HL-60 (cell line): ENCODE data around the gene MMP8.

ENCODE experiments used
- DNase-seq, 2 experiments: peaks; one replicate each; pipeline ENCODE4 v3.0.0-alpha.2; 2010 to 2020; ENCODE audit warnings: low read depth in 1 of 2, low spot score in 1 of 2
- H3K27ac ChIP-seq: fragments of 250-450 bp; sonication (Bioruptor Pico); replicated peaks from 2 replicates; pipeline ENCODE4 v1.5.1; 2020; ENCODE audit warnings: mild to moderate bottlenecking, moderate library complexity
- H3K27me3 ChIP-seq: fragments of 250-450 bp; sonication (Bioruptor Pico); 2 replicates; pipeline ENCODE4 v1.5.1; 2021; ENCODE audit warnings: mild to moderate bottlenecking, moderate library complexity; ENCODE audit not compliant: insufficient read depth, poor library complexity, severe bottlenecking
- H3K4me3 ChIP-seq: replicated peaks from 2 replicates; pipeline ENCODE4 v1.5.1; 2011; ENCODE audit warnings: mild to moderate bottlenecking, control low read depth, low read length; ENCODE audit not compliant: insufficient read depth
- GABPA ChIP-seq: IDR thresholded peaks from 2 replicates; pipeline ENCODE4 v1.6.1; 2012; ENCODE audit warnings: low read depth
- POLR2AphosphoS5 ChIP-seq: IDR thresholded peaks from 2 replicates; pipeline ENCODE4 v1.6.1; 2012; ENCODE audit warnings: low read depth
- SPI1 ChIP-seq: IDR thresholded peaks from 2 replicates; pipeline ENCODE4 v1.6.1; 2012; ENCODE audit warnings: low read depth, mild to moderate bottlenecking, borderline replicate concordance
- long read RNA-seq: library from polyadenylated mRNA; unstranded; transcript quantifications from one replicate; pipeline ENCODE4 v2.0.0, GENCODE V29; 2020
- TF ChIP-seq, protein P1 (sequence below): IDR thresholded peaks from one replicate; pipeline ENCODE4 v1.5.1; 2011; ENCODE audit warnings: low read length, control low read depth, inconsistent platforms; ENCODE audit not compliant: insufficient read depth
- TF ChIP-seq, protein P2 (sequence below): IDR thresholded peaks from 2 replicates; pipeline ENCODE4 v1.6.1; 2012; ENCODE audit warnings: low read depth; ENCODE audit not compliant: insufficient replicate concordance

MMP8 gene, protein sequence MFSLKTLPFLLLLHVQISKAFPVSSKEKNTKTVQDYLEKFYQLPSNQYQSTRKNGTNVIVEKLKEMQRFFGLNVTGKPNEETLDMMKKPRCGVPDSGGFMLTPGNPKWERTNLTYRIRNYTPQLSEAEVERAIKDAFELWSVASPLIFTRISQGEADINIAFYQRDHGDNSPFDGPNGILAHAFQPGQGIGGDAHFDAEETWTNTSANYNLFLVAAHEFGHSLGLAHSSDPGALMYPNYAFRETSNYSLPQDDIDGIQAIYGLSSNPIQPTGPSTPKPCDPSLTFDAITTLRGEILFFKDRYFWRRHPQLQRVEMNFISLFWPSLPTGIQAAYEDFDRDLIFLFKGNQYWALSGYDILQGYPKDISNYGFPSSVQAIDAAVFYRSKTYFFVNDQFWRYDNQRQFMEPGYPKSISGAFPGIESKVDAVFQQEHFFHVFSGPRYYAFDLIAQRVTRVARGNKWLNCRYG
- long read RNA-seq = 0 reads

- TF ChIP-seq, protein P1, sequence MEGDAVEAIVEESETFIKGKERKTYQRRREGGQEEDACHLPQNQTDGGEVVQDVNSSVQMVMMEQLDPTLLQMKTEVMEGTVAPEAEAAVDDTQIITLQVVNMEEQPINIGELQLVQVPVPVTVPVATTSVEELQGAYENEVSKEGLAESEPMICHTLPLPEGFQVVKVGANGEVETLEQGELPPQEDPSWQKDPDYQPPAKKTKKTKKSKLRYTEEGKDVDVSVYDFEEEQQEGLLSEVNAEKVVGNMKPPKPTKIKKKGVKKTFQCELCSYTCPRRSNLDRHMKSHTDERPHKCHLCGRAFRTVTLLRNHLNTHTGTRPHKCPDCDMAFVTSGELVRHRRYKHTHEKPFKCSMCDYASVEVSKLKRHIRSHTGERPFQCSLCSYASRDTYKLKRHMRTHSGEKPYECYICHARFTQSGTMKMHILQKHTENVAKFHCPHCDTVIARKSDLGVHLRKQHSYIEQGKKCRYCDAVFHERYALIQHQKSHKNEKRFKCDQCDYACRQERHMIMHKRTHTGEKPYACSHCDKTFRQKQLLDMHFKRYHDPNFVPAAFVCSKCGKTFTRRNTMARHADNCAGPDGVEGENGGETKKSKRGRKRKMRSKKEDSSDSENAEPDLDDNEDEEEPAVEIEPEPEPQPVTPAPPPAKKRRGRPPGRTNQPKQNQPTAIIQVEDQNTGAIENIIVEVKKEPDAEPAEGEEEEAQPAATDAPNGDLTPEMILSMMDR = no peak
- no peak for TF ChIP-seq POLR2AphosphoS5
- TF ChIP-seq, protein P2, sequence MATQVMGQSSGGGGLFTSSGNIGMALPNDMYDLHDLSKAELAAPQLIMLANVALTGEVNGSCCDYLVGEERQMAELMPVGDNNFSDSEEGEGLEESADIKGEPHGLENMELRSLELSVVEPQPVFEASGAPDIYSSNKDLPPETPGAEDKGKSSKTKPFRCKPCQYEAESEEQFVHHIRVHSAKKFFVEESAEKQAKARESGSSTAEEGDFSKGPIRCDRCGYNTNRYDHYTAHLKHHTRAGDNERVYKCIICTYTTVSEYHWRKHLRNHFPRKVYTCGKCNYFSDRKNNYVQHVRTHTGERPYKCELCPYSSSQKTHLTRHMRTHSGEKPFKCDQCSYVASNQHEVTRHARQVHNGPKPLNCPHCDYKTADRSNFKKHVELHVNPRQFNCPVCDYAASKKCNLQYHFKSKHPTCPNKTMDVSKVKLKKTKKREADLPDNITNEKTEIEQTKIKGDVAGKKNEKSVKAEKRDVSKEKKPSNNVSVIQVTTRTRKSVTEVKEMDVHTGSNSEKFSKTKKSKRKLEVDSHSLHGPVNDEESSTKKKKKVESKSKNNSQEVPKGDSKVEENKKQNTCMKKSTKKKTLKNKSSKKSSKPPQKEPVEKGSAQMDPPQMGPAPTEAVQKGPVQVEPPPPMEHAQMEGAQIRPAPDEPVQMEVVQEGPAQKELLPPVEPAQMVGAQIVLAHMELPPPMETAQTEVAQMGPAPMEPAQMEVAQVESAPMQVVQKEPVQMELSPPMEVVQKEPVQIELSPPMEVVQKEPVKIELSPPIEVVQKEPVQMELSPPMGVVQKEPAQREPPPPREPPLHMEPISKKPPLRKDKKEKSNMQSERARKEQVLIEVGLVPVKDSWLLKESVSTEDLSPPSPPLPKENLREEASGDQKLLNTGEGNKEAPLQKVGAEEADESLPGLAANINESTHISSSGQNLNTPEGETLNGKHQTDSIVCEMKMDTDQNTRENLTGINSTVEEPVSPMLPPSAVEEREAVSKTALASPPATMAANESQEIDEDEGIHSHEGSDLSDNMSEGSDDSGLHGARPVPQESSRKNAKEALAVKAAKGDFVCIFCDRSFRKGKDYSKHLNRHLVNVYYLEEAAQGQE = no peak
- TF ChIP-seq SPI1 = no peak
- no peak for TF ChIP-seq GABPA
- Histone ChIP-seq H3K27me3 (no peaks in the 10 kb centered on the region), H3K27ac (no peak within 1 kb of the TSS), H3K4me3 (no peak within 1 kb of the TSS)
- DNase-seq = no peak
These were observed at the start of gene MMP8 for GRCh38 chr11:102724904-102725500. Gene MMP8, minus strand, starts transcription at chr11:102724954. Its CDS starts 99 bp downstream, at chr11:102724855.

DNA sequence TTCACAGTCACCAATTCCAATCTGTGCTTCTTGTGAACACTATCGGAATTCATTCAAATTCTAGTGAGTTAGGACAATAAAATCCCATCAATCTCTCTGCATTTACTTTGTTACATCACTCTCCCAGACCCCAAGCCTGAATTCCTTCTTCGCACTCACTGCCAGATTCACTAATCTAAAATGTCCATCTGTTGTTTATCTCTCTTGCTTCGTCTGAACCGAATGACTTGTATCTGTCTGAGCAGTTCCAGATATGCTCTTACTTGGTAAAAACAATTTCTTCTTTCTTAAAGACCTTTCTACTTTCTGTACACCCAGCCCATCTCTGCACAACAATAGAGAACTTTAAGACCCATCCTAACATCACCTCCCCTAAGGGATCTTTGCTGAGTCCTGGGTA, 48.6 kb upstream of the MMP8 start:
- no peak overlapping the region for H3K4me3 ChIP-seq
- DNase-seq = no peak
- H3K27me3 ChIP-seq = no peaks in the 10 kb centered on the region
- no peak overlapping the region for H3K27ac ChIP-seq
- no peak for TF ChIP-seq POLR2AphosphoS5

DNA sequence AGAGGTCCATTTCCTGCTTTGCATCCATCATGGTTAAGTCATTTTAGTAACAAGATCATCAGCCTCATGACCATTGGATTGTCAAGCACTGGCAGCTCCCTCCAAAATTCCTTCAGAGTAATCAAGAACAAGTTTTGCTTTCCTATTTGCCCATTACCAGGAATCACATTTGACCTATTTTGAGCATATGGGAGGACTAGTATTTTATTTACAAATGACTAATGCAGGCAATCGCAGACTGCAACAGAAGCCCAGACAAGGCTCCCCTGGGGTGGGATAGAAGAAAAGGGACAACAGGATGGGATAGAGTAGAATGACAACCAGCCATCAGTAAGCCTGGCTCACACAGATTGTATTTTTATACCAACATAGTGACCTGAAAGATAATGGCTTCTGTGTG, 46.6 kb upstream of the MMP8 start:
- TF ChIP-seq, protein P2 = no peak
- TF ChIP-seq POLR2AphosphoS5 = no peak
- TF ChIP-seq GABPA = no peak
- TF ChIP-seq, protein P1 = no peak
- TF ChIP-seq SPI1 = no peak
- Histone ChIP-seq H3K27me3 (no peaks in the 10 kb centered on the region), H3K4me3 (no peak overlapping the region), H3K27ac (no peak overlapping the region)
- DNase-seq = no peak

DNA sequence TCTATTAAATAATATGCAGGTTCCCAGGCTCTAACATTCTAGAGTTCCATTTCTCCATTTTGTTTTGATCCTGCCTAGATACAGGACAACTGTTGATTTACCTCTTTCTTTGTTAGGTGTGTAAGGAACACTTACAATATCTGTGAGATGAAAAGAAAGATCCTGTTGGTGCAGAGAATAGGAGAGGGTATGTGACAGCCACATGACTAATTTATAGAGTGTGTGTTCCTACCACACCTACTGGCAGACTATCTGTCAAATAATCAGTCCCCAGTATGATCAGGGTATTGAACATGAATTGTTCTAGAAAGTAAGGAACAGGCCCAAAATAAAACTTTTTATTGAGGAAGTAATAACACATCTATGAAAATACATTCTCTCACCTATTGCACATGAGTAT, 45.4 kb upstream of the MMP8 start:
- Histone ChIP-seq H3K27ac (no peak overlapping the region), H3K27me3 (no peaks in the 10 kb centered on the region), H3K4me3 (no peak overlapping the region)
- no peak for DNase-seq
- TF ChIP-seq, protein P1 = no peak
- TF ChIP-seq SPI1 = no peak
- no peak for TF ChIP-seq POLR2AphosphoS5
- TF ChIP-seq, protein P2 = no peak
- TF ChIP-seq GABPA = no peak
